K562 (cell line): ENCODE results near the gene AMN1. TPM values are rescaled to one million over a fixed set of nuclear protein-coding genes. Genes with fewer than 3 reads are reported as not detected.
A peak's percentile ranks its signal among the peaks of the same experiment; 100 is the strongest.

Source experiments
- ATAC-seq: fragments of 200-7000 bp; cut with Tn5 transposase; 3 replicates; pipeline ENCODE4 v1.9.1; 2020; ENCODE audit warnings: moderate library complexity
- Bru-seq: library from RNA; stranded (reverse); fragments of 400-500 nt; gene quantifications from one replicate; lab custom pipeline; 2021; lab: Mats Ljungman, UMichigan
- BruChase-seq, 2 experiments: library from RNA; stranded (reverse); fragments of 400-500 nt; gene quantifications; one replicate each; lab custom pipeline; 2021; lab: Mats Ljungman, UMichigan
- BruUV-seq: library from RNA; stranded (reverse); fragments of 400-500 nt; replicated peaks from 2 replicates; lab custom pipeline; 2021; lab: Mats Ljungman, UMichigan
- CTCF ChIA-PET: fragments of 300-600 bp; formaldehyde crosslinking; extraction: SDS; loops from one replicate; lab custom pipeline; 2021; ENCODE audit warnings: low intra/inter-chr PET ratio; lab: Yijun Ruan, JAX
- POLR2A ChIA-PET: fragments of 300-600, 350-650 bp; sonication (Branson Sonifier 250); formaldehyde crosslinking; extraction: SDS; loops from one replicate; lab custom pipeline; 2021; ENCODE audit warnings: antibody characterized with exemption, inconsistent platforms; lab: Yijun Ruan, JAX
- DNase-seq, 4 experiments: peaks; one replicate each; pipeline versions ENCODE4 v3.0.0 to v3.0.0-alpha.2; 2011 to 2018; ENCODE audit warnings: low spot score in 3 of 4, mixed read lengths in 3 of 4; ENCODE audit errors: extremely low read depth in 1 of 4
- FAIRE-seq: peaks from 2 replicates; lab custom pipeline; 2011; peaks lifted over from hg19 to GRCh38; lab: Jason Lieb, UNC
- H2AFZ ChIP-seq: 2 replicates; pipeline ENCODE4 v1.6.0; 2011; ENCODE audit warnings: low read depth, low read length, control low read depth, inconsistent platforms
- H3K27ac ChIP-seq: fragments of 200-600 bp; 3 replicates; pipeline ENCODE4 v1.8.0; 2011; ENCODE audit warnings: low read depth, mild to moderate bottlenecking, control low read depth, inconsistent platforms, low read length, moderate library complexity, mixed read lengths; ENCODE audit errors: extremely low read depth
- H3K27me3 ChIP-seq, 2 experiments: fragments of 300-600 bp in 1 of 2; 2 replicates in 1 of 2; 3 replicates in 1 of 2; pipeline versions ENCODE4 v1.6.0 to v1.8.0; 2011; ENCODE audit warnings: inconsistent platforms in 2 of 2, low read length in 2 of 2, mild to moderate bottlenecking in 1 of 2, mixed read lengths in 1 of 2, moderate library complexity in 1 of 2; ENCODE audit not compliant: control insufficient read depth in 2 of 2, insufficient read depth in 2 of 2
- H3K36me3 ChIP-seq: fragments of 300-600 bp; 3 replicates; pipeline ENCODE4 v1.8.0; 2011; ENCODE audit warnings: mild to moderate bottlenecking, low read length, inconsistent platforms; ENCODE audit not compliant: control insufficient read depth, insufficient read depth
- H3K4me1 ChIP-seq, 2 experiments: fragments of 200-600 bp in 1 of 2; replicated peaks in 1 of 2; 2 replicates in 1 of 2; 3 replicates in 1 of 2; pipeline versions ENCODE4 v1.5.1 to v1.8.0; 2011; ENCODE audit warnings: inconsistent platforms in 2 of 2, low read length in 2 of 2, mild to moderate bottlenecking in 1 of 2, mixed read lengths in 1 of 2, moderate library complexity in 1 of 2; ENCODE audit not compliant: control insufficient read depth in 2 of 2, insufficient read depth in 2 of 2
- H3K4me2 ChIP-seq: 2 replicates; pipeline ENCODE4 v1.6.1; 2011; ENCODE audit warnings: low read length, control low read depth, inconsistent platforms, mixed read lengths; ENCODE audit not compliant: insufficient read depth
- H3K4me3 ChIP-seq: fragments of 200-600 bp; sonication (generic), shearing (Covaris generic); 2 replicates; pipeline ENCODE4 v1.5.1; 2016; ENCODE audit warnings: control low read depth, inconsistent platforms
- H3K79me2 ChIP-seq: fragments of 200-600 bp; 3 replicates; pipeline ENCODE4 v1.8.0; 2011; ENCODE audit warnings: low read length, inconsistent platforms; ENCODE audit not compliant: control insufficient read depth, insufficient read depth
- H3K9ac ChIP-seq, 2 experiments: 2 replicates each; pipeline versions ENCODE4 v1.6.0 to v1.6.1; 2011; ENCODE audit warnings: low read depth in 2 of 2, low read length in 2 of 2, control low read depth in 1 of 2, inconsistent platforms in 1 of 2, mild to moderate bottlenecking in 1 of 2, mixed read lengths in 1 of 2; ENCODE audit not compliant: insufficient read depth in 1 of 2
- H3K9me1 ChIP-seq: one replicate; pipeline ENCODE4 v1.6.0; 2011; ENCODE audit warnings: inconsistent platforms, mild to moderate bottlenecking, low read length, moderate library complexity; ENCODE audit not compliant: control insufficient read depth, insufficient read depth
- H3K9me3 ChIP-seq: replicated peaks from 2 replicates; pipeline ENCODE4 v1.5.1; 2011; ENCODE audit warnings: low read depth, low read length, inconsistent platforms; ENCODE audit not compliant: control insufficient read depth, insufficient read depth
- H4K20me1 ChIP-seq: replicated peaks from 2 replicates; pipeline ENCODE4 v1.6.1; 2011; ENCODE audit warnings: low read length, inconsistent platforms, mixed read lengths; ENCODE audit not compliant: control insufficient read depth, insufficient read depth
- ARID1B ChIP-seq: fragments of 450-650 bp; IDR thresholded peaks from 2 replicates; pipeline ENCODE4 v1.6.1; 2016; ENCODE audit warnings: antibody characterized with exemption, mild to moderate bottlenecking, inconsistent platforms
- ASH1L ChIP-seq: fragments of 450-650 bp; IDR thresholded peaks from 2 replicates; pipeline ENCODE4 v1.6.1; 2018; ENCODE audit warnings: borderline replicate concordance, mild to moderate bottlenecking, low read depth; ENCODE audit not compliant: partially characterized antibody
- FOXP1 ChIP-seq: sonication (generic); formaldehyde crosslinking; IDR thresholded peaks from 2 replicates; pipeline ENCODE4 v1.8.0; 2022; ENCODE audit warnings: mild to moderate bottlenecking, missing genetic modification reagents
- NFYB ChIP-seq: IDR thresholded peaks from 2 replicates; pipeline ENCODE4 v1.6.1; 2011; ENCODE audit warnings: mild to moderate bottlenecking, moderate library complexity; ENCODE audit not compliant: insufficient read length; ENCODE audit errors: extremely low read depth
- REST ChIP-seq, 2 experiments: fragments of 450-650 bp; formaldehyde crosslinking in 1 of 2; IDR thresholded peaks; 2 replicates each; pipeline versions ENCODE4 v1.4.0 to v1.6.1; 2014 to 2020; ENCODE audit warnings: mild to moderate bottlenecking in 2 of 2, borderline replicate concordance in 1 of 2, low read depth in 1 of 2
- ZNF124 ChIP-seq: sonication (generic); formaldehyde crosslinking; IDR thresholded peaks from 2 replicates; pipeline ENCODE4 v1.8.1; 2022; ENCODE audit warnings: missing genetic modification reagents
- ZNF224 ChIP-seq: sonication (generic); formaldehyde crosslinking; IDR thresholded peaks from 2 replicates; pipeline ENCODE4 v1.8.0; 2022; ENCODE audit warnings: mild to moderate bottlenecking, missing genetic modification reagents
- WGBS: fragments of 100-300 bp; shearing (Covaris generic); methylation state at CpG from one replicate; pipeline ENCODE4 v1.1.6; 2016; ENCODE audit warnings: low coverage, mixed read lengths; ENCODE audit not compliant: insufficient coverage; ENCODE audit errors: missing lambda C conversion rate; 5-methylcytosine and 5-hydroxymethylcytosine counted together
- in situ Hi-C: fragments of 300-500 bp; cut with MboI; formaldehyde crosslinking; loops from 4 replicates; pipeline ENCODE4 v1.15.0; 2018; ENCODE audit warnings: inconsistent platforms, mixed read lengths
- intact Hi-C: fragments of 100-400 bp; cut with micrococcal nuclease; formaldehyde crosslinking; loops from 2 replicates; pipeline ENCODE4 v1.14.2; 2022
- long read RNA-seq, 3 experiments: library from polyadenylated mRNA in 2 of 3; library from RNA in 1 of 3; unstranded in 2 of 3; stranded (forward) in 1 of 3; transcript quantifications; one replicate each; pipeline ENCODE4 v2.0.0, GENCODE V29; 2019 to 2022
- polyA minus RNA-seq, 3 experiments: library from RNA; depleted of rRNA, polyadenylated mRNA; stranded (reverse); fragments of >200 nt; gene quantifications; 2 replicates each; pipeline ENCODE4 v1.2.3, GENCODE V29; 2011
- polyA plus RNA-seq, 8 experiments: library from polyadenylated mRNA; depleted of rRNA in 4 of 8; stranded (reverse) in 5 of 8; unstranded in 3 of 8; fragments of >200 nt; fragmentation: Nextera tagmentation in 2 of 8; fragmentation: Illumina TruSeq in 1 of 8; extraction: Ambion mirVana in 2 of 8; extraction: Trizol in 1 of 8; gene quantifications; 2 replicates each; pipeline versions ENCODE4 v1.2.1 to v1.2.3, GENCODE V29; 2011 to 2014; ENCODE audit warnings: inconsistent platforms in 1 of 8, missing spikeins in 1 of 8
- total RNA-seq, 7 experiments: library from RNA; depleted of rRNA in 6 of 7; stranded (reverse); fragments of >200 nt in 6 of 7; fragmentation: Illumina TruSeq in 2 of 7; extraction: Trizol in 2 of 7; gene quantifications; 2 replicates each; pipeline versions ENCODE4 v1.2.1 to v1.2.3, GENCODE V29; 2011 to 2021; ENCODE audit warnings: low replicate concordance in 1 of 7

Gene AMN1
- 13.1 and 20.6 TPM in 2 replicates for total RNA-seq (2011; cell fraction: chromatin; rRNA removed; ENCODE audit: low replicate concordance)
- 7.5 and 9.8 TPM in 2 replicates for total RNA-seq (2011; cell fraction: nucleolus; rRNA removed)
- total RNA-seq (2011; cell fraction: nucleoplasm; rRNA removed) = 12.9 and 18.0 TPM in 2 replicates
- 5.2 and 6.1 TPM in 2 replicates for total RNA-seq (2014; rRNA removed)
- 10.3 and 12.4 TPM in 2 replicates for total RNA-seq (2014; rRNA removed; fragmentation: Illumina TruSeq; extraction: Trizol)
- 7.5 and 7.9 TPM in 2 replicates for total RNA-seq (2015; rRNA removed; fragmentation: Illumina TruSeq; extraction: Trizol)
- 5.4 and 8.8 TPM in 2 replicates for total RNA-seq (2021)
- polyA plus RNA-seq (2011; rRNA removed) = 25.8 and 26.6 TPM in 2 replicates
- polyA plus RNA-seq (2011; cell fraction: cytosol; rRNA removed) = 6.7 and 21.0 TPM in 2 replicates
- 10.9 and 20.0 TPM in 2 replicates for polyA plus RNA-seq (2011; cell fraction: nucleus; rRNA removed)
- polyA plus RNA-seq (2012) = 6.8 and 13.1 TPM in 2 replicates
- 11.4 and 13.3 TPM in 2 replicates for polyA plus RNA-seq (2014; fragmentation: Illumina TruSeq; extraction: Trizol)
- polyA plus RNA-seq (2014; fragmentation: Nextera tagmentation; extraction: Ambion mirVana) = 10 to 100 TPM; 26.9 to 27.6 TPM
- polyA plus RNA-seq (2014; rRNA removed) = 12.8 and 13.0 TPM in 2 replicates
- polyA minus RNA-seq (2011; rRNA and poly(A)+ RNA removed) = 18.5 and 19.7 TPM in 2 replicates
- 5.2 and 7.9 TPM in 2 replicates for polyA minus RNA-seq (2011; cell fraction: cytosol; rRNA and poly(A)+ RNA removed)
- 3.0 and 9.9 TPM in 2 replicates for polyA minus RNA-seq (2011; cell fraction: nucleus; rRNA and poly(A)+ RNA removed)
- percentile 58 among the genes with signal in this experiment for Bru-seq, nascent RNA
- BruChase-seq, experiment 1, labeled RNA remaining after a 2-hour chase = percentile 57 among the genes with signal in this experiment
- percentile 58 among the genes with signal in this experiment for BruChase-seq, experiment 2, labeled RNA remaining after a 6-hour chase
- long read RNA-seq, experiment 1, transcript AMN1-201 (7 exons, 2,110 nt) = major isoform, 8 of 11 reads
- long read RNA-seq, experiment 1, partial matches to known transcripts = 0 of 11 reads
- long read RNA-seq, experiment 1, other reads (novel, unspliced or antisense) = 0 of 11 reads
- long read RNA-seq, experiment 2, partial matches to known transcripts = 0 of 5 reads
- long read RNA-seq, experiment 2, other reads (novel, unspliced or antisense) = 4 of 5 reads
- long read RNA-seq, experiment 3, partial matches to known transcripts = 0 of 10 reads
- long read RNA-seq, experiment 3, other reads (novel, unspliced or antisense) = 5 of 10 reads

- DNase-seq (peak; percentile 92 to 100 (median 95)), ATAC-seq (peak; percentile 89), FAIRE-seq (peak; percentile 96)
- under 1% methylated on average over 41 of the region's 59 CpGs for WGBS
- H4K20me1 ChIP-seq = no peaks in the 10 kb centered on the region
- peaks cover 45% of the 10 kb centered on the region for H3K79me2 ChIP-seq
- H3K4me2 ChIP-seq = peak within 1 kb of the TSS; percentile 98
- H3K36me3 ChIP-seq = no peaks in the 10 kb centered on the region
- ChIA-PET POLR2A (interaction anchor here (0.6 to 7.7 kb wide), 8 partner anchors 8 to 167 kb away, joined by 3 to 85 read pairs (median 4); no protein-coding TSS in a partner anchor), CTCF (no interaction called here)
- H3K9me3 ChIP-seq = 0 out of 2 replicates have a peak, but pooled peaks cover 5% of the 10 kb centered on the region
- in situ Hi-C loops (no loop called here), intact Hi-C loops (loop anchor here (1.0 to 2.0 kb wide), 2 partner anchors 14 to 20 kb away; no protein-coding TSS in a partner anchor)
- peak within 1 kb of the TSS; percentile 86 to 98 for H3K9ac ChIP-seq
- BruUV-seq = no TSS peak
- H3K27ac ChIP-seq = peak within 1 kb of the TSS; percentile 94
- no peaks in the 10 kb centered on the region for H3K9me1 ChIP-seq
- peak within 1 kb of the TSS; percentile 80 for H2AFZ ChIP-seq
- H3K4me3 ChIP-seq = peak within 1 kb of the TSS; percentile 70
- peaks cover 14 to 48% of the 10 kb centered on the region in 2 experiments for H3K4me1 ChIP-seq
- H3K27me3 ChIP-seq = no peaks in the 10 kb centered on the region
- TF ChIP-seq ZNF124 (CRISPR knock-in tag) = no peak
- TF ChIP-seq ZNF224 (CRISPR knock-in tag) = no peak
- TF ChIP-seq ASH1L = no peak
- TF ChIP-seq NFYB = no peak
- 0 out of 2 replicates have a peak, but pooled peaks have one; percentile 21 for TF ChIP-seq REST (IDR thresholded peaks at IDR 0.05; ENCODE audit: borderline replicate concordance)
- TF ChIP-seq REST (CRISPR knock-in tag; IDR thresholded peaks at IDR 0.05; ENCODE audit: low read depth) = peak; percentile 61
- no peak for TF ChIP-seq ARID1B
- TF ChIP-seq FOXP1 (CRISPR knock-in tag) = 0 out of 2 replicates have a peak, but pooled peaks have one; percentile 20
These were observed at the start of gene AMN1 for GRCh38 chr12:31728917-31729640. Gene AMN1 (minus strand): TSS chr12:31729021. CDS start chr12:31729008, 13 bp downstream.
